ENCODE data around the gene B4GALNT4. TPM values are rescaled to one million over a fixed set of nuclear protein-coding genes. Genes with fewer than 3 reads are reported as not detected.
"Not testable (repeated sequence)": the region's sequence is repeated elsewhere in the genome, so short reads cannot be mapped to it uniquely, and the experiment has no call there.

Gene B4GALNT4
- total and polyA plus RNA-seq, 9 donors, result 12.9 to 34.1 (median 20.6) TPM

DNA sequence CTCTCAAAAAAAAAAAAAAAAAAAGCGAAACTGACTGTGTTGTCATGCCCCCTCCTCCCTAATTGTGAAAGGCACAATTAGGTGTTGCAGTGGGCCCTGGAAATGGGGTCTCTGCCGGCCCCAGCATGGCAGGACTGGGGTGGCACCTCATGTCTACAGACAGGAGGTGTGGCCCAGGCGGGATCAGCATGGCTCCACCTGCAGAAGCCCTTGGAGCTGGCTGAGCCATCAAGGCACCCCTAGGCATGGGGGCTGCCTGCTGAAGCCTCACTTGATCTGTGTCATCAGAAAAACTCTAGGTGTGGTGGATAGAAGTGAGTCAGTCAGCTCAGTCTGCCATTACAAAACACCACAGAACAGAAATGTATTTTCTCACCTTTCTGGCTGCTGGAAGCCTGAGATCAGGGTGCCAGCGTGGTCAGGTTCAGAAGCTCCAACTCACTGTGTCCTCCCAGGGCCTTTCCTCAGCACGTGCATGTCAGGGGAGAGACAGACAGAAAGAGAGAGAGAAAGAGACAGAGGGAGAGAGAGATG is 10.1 kb upstream of the B4GALNT4 start:
- peaks cover 11% of the 10 kb centered on the region for H3K27me3 ChIP-seq (ENCODE audit: control insufficient read depth, insufficient read depth, low read length)
- no peak overlapping the region for H3K4me3 ChIP-seq (ENCODE audit: low read length)
- no peak overlapping the region for H3K27ac ChIP-seq (ENCODE audit: low read length)
- peaks cover 8% of the 10 kb centered on the region for H3K9me3 ChIP-seq (replicated peaks; ENCODE audit: control insufficient read depth, low read depth, low read length)
- 70% methylated on average over 4 of the region's 5 CpGs for WGBS (ENCODE audit: insufficient coverage)
- no peak for DNase-seq
- H3K4me1 ChIP-seq (ENCODE audit: control insufficient read depth, insufficient read depth, low read length), result peaks cover 20% of the 10 kb centered on the region
- H3K36me3 ChIP-seq (ENCODE audit: control insufficient read depth, insufficient read depth, low read length), result peaks cover 2% of the 10 kb centered on the region

DNA sequence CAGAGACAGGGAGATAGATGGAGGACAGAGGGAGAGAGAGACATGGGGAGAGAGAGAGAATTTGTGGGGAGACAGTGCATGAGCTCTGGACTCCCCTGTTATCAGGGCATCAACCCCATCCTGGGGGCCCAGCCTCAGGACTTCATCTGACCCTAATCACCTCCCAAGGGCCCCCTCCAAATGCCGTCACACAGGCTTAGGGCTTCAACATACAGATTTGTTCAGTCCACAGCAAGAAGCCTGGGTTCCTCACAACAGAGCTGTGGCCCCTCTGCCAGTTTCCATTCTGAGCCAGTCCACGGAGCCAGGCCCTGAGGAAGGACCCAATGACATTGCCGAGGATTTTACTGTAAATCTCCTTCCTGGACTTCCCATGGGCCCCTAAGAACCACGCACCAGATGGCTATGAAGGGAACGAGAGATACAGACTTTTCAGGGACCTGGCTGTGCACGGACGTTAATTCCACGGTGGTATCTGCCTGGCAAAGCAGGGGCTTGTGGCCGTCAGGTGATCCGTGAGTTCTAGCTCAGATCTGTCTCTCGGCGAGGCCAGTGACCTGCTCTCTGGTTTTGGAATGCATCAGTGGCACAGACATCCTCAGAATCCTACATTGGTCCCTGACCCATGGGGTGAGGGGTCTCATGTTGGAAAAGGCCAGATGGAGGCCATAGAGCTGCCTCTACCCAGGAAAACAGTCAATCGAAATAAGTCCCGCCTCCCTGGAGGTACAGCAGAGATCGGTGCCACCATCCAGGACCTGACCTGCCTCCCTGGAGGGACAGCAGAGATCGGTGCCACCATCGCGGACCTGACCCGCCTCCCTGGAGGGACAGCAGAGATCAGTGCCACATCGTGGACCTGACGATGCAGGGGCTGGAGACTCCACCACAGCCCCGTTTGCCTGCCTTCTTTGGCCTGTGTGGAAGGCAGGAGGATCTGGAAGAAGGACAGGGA is 8.7 kb upstream of the B4GALNT4 start:
- Histone ChIP-seq H3K27ac (ENCODE audit: low read length) (no peak overlapping the region), H3K36me3 (ENCODE audit: control insufficient read depth, insufficient read depth, low read length) (peaks cover 2% of the 10 kb centered on the region), H3K9me3 (replicated peaks; ENCODE audit: control insufficient read depth, low read depth, low read length) (peaks cover 8% of the 10 kb centered on the region), H3K4me3 (ENCODE audit: low read length) (no peak overlapping the region), H3K27me3 (ENCODE audit: control insufficient read depth, insufficient read depth, low read length) (peaks cover 17% of the 10 kb centered on the region), H3K4me1 (ENCODE audit: control insufficient read depth, insufficient read depth, low read length) (peaks cover 8% of the 10 kb centered on the region)
- 77% methylated on average over 22 of the region's 22 CpGs for WGBS (ENCODE audit: insufficient coverage)
- no peak for DNase-seq

DNA sequence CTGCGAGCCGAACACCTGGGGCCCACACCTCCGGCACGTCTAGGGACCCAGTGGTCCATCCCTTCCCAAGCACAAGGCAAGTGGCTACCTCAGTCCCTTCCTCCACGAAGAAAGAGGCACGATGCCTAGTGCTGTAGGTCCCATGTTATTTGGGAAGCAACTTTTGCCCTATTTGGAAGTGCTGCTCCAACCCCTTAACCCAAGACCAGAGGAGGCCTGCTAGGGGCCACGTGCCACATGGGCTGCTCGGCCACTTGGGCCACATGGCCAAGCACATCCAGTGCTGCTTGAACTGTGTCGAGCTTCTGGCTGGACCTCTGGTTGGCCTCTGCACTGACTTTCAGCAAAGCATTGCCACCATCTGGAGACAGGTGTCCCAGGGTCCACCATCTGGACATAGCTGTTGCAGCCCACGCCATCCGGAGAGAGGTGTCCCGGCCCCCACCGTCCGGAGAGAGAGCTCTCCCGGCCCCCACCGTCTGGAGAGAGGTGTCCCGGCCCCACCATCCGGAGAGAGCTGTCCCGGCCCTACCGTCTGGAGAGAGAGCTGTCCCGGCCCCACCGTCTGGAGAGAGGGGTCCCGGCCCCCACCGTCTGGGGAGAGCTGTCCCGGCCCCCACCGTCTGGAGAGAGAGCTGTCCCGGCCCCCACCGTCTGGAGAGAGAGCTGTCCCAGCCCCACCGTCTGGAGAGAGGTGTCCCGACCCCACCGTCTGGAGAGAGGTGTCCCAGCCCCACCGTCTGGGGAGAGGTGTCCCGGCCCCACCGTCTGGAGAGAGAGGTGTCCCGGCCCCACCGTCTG is 6.5 kb upstream of the B4GALNT4 start:
- WGBS (ENCODE audit: insufficient coverage), result 75% methylated on average over 20 of the region's 36 CpGs
- Histone ChIP-seq H3K27ac (ENCODE audit: low read length) (no peak overlapping the region), H3K4me1 (ENCODE audit: control insufficient read depth, insufficient read depth, low read length) (peaks cover 6% of the 10 kb centered on the region), H3K4me3 (ENCODE audit: low read length) (no peak overlapping the region), H3K36me3 (ENCODE audit: control insufficient read depth, insufficient read depth, low read length) (no peaks in the 10 kb centered on the region), H3K27me3 (ENCODE audit: control insufficient read depth, insufficient read depth, low read length) (peaks cover 29% of the 10 kb centered on the region), H3K9me3 (replicated peaks; ENCODE audit: control insufficient read depth, low read depth, low read length) (peaks cover 8% of the 10 kb centered on the region)
- no peak for DNase-seq

DNA sequence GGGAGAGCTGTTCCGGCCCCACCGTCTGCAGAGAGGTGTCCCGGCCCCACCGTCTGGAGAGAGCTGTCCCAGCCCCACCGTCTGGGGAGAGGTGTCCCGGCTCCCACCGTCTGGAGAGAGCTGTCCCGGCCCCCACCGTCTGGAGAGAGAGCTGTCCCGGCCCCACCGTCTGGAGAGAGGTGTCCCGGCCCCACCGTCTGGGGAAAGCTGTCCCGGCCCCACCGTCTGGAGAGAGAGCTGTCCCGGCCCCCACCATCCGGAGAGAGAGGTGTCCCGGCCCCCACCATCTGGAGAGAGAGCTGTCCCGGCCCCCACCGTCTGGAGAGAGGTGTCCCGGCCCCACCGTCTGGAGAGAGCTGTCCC is 5.9 kb upstream of the B4GALNT4 start:
- H3K9me3 ChIP-seq (replicated peaks; ENCODE audit: control insufficient read depth, low read depth, low read length); H3K36me3 ChIP-seq (ENCODE audit: control insufficient read depth, insufficient read depth, low read length); DNase-seq; H3K4me1 ChIP-seq (ENCODE audit: control insufficient read depth, insufficient read depth, low read length); H3K27ac ChIP-seq (ENCODE audit: low read length); H3K4me3 ChIP-seq (ENCODE audit: low read length): not testable (repeated sequence)
- H3K27me3 ChIP-seq (ENCODE audit: control insufficient read depth, insufficient read depth, low read length), result peaks cover 35% of the 10 kb centered on the region
- WGBS (ENCODE audit: insufficient coverage), result 70% methylated on average over 22 of the region's 22 CpGs

DNA sequence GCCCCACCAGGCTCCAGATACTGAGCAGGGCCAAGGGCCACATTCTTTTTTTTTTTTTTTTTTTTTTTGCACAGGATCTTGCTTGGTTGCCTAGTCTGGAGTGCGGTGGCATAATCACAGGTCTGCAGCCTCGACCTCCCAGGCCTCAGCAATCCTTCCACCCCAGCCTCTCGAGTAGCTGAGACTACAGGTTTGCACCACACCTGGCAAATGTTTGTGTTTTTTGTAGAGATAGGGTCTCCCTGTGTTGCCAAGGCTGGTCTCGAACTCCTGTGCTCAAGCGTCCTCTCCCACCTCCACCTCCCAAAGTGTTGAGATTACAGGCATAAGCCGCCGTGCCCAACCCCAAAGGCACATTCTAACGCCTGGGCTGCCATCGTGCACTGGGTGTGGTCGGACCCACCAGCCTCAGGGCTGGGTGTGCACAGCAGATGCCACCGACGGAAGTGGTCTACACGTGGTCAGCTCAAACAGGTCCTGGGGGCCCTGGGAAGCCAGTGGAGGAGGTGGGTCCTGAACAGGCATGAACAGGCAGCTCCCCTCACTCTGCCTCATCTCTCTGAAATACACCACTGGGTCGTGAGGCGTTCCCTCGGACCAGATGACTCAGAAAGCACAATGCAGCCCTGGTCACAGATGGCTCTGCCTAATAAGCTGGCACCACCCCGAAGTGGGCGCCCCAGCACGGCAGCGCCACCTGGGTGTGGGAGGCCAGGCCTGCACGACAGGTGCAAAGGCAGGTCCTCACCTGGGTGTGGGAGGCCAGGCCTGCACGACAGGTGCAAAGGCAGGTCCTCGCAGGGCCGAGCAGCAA is 5.1 kb upstream of the B4GALNT4 start:
- H3K27me3 ChIP-seq (ENCODE audit: control insufficient read depth, insufficient read depth, low read length), result peaks cover 37% of the 10 kb centered on the region
- no peaks in the 10 kb centered on the region for H3K36me3 ChIP-seq (ENCODE audit: control insufficient read depth, insufficient read depth, low read length)
- peaks cover 8% of the 10 kb centered on the region for H3K4me1 ChIP-seq (ENCODE audit: control insufficient read depth, insufficient read depth, low read length)
- no peak overlapping the region for H3K27ac ChIP-seq (ENCODE audit: low read length)
- no peak overlapping the region for H3K4me3 ChIP-seq (ENCODE audit: low read length)
- H3K9me3 ChIP-seq (replicated peaks; ENCODE audit: control insufficient read depth, low read depth, low read length), result peaks cover 8% of the 10 kb centered on the region
- 55% methylated on average over 14 of the region's 24 CpGs for WGBS (ENCODE audit: insufficient coverage)
- DNase-seq, result no peak

DNA sequence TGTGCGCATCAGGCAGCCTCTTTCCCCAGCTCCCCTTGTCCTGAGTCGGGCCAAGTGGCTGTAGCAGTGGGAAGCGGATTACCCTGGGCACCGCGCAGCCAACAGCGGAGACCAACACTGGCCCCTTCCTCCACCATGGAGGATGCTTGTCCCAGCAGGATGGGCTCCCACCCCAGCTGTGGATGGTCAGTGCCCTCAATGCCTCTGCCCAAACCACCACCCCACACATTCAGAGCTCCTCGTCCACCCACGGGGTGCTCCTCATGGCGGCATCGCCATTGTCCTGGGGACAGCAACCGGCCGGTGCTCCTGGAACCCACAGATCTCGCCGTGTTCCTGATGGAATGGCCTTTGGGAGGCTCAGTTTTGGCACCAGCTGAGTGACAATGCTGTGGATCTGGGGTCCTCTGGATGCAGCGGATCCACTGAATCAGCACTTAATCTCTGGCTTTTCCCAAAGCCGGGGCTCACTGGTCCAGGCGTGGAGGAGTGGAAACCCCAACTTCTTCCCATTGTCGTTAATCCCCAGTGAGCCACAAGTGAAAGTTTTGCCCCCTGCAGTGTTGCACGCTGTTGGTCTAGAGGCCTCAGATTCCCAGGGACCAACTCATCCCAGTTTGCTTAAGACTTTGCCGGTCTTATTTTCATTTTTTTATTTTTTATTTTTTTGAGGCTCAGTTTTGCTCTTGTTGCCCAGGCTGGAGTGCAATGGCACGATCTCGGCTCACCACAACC is 4.1 kb upstream of the B4GALNT4 start:
- peaks cover 36% of the 10 kb centered on the region for H3K27me3 ChIP-seq (ENCODE audit: control insufficient read depth, insufficient read depth, low read length)
- H3K9me3 ChIP-seq (replicated peaks; ENCODE audit: control insufficient read depth, low read depth, low read length), result peaks cover 8% of the 10 kb centered on the region
- H3K27ac ChIP-seq (ENCODE audit: low read length), result no peak overlapping the region
- 75% methylated on average over 18 of the region's 22 CpGs for WGBS (ENCODE audit: insufficient coverage)
- peaks cover 9% of the 10 kb centered on the region for H3K4me1 ChIP-seq (ENCODE audit: control insufficient read depth, insufficient read depth, low read length)
- H3K36me3 ChIP-seq (ENCODE audit: control insufficient read depth, insufficient read depth, low read length), result no peaks in the 10 kb centered on the region
- no peak for DNase-seq
- H3K4me3 ChIP-seq (ENCODE audit: low read length), result no peak overlapping the region

DNA sequence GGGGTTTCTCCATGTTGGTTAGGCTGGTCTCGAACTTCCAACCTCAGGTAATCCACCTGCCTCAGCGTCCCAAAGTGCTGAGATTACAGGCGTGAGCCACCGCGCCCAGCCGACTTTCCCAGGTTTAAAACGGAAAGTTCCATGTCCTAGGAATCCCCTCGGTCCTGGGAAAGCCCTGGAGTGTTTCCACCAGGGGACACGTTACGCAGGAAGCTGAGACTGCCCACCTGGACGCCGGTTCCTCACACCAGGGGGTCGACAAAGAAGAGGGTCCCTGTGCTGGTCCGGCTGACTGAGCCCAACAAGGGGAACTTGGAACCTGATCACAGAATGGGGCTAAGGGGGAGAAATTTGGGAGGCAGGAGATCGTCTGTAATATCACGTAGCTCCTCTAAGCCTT is 3.5 kb upstream of the B4GALNT4 start:
- Histone ChIP-seq H3K27ac (ENCODE audit: low read length) (no peak overlapping the region), H3K4me3 (ENCODE audit: low read length) (no peak overlapping the region), H3K27me3 (ENCODE audit: control insufficient read depth, insufficient read depth, low read length) (peaks cover 36% of the 10 kb centered on the region), H3K36me3 (ENCODE audit: control insufficient read depth, insufficient read depth, low read length) (no peaks in the 10 kb centered on the region), H3K4me1 (ENCODE audit: control insufficient read depth, insufficient read depth, low read length) (peaks cover 16% of the 10 kb centered on the region), H3K9me3 (replicated peaks; ENCODE audit: control insufficient read depth, low read depth, low read length) (peaks cover 4% of the 10 kb centered on the region)
- WGBS (ENCODE audit: insufficient coverage), result 83% methylated on average over 10 of the region's 16 CpGs
- DNase-seq, result no peak

DNA sequence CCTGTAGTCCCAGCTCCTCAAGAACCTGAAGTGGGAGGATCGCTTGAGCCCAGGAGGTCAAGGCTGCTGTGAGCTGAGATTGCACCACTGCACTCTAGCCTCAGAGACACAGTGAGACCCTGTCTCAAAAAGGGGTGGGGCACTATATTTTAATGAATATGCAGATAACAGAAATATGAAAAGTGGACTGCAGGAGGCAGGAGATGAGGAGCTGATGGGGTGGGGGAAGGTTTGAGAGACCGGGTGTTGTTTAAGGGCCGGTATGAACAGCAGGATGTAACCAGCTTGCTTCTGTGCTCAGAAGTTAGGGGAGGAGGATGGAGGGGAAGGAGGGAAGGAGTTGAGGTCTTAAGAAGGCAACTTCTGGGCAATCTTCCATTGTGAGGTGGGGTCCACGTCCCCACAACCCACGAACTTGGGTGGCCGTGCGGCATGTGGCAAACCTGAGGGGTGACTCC is 1.3 kb upstream of the B4GALNT4 start:
- H3K9me3 ChIP-seq (replicated peaks; ENCODE audit: control insufficient read depth, low read depth, low read length), result no peaks in the 10 kb centered on the region
- DNase-seq, result no peak
- H3K4me3 ChIP-seq (ENCODE audit: low read length), result no peak overlapping the region
- no peak overlapping the region for H3K27ac ChIP-seq (ENCODE audit: low read length)
- H3K4me1 ChIP-seq (ENCODE audit: control insufficient read depth, insufficient read depth, low read length), result peaks cover 16% of the 10 kb centered on the region
- peaks cover 40% of the 10 kb centered on the region for H3K27me3 ChIP-seq (ENCODE audit: control insufficient read depth, insufficient read depth, low read length)
- 50% methylated on average over 5 of the region's 7 CpGs for WGBS (ENCODE audit: insufficient coverage)
- no peaks in the 10 kb centered on the region for H3K36me3 ChIP-seq (ENCODE audit: control insufficient read depth, insufficient read depth, low read length)

Measured in muscle of leg (tissue), 11 donors.